Activated gamma-delta T cell treated with anti-CD3 and anti-CD28 coated beads, Interleukin-2, amount 50 U/mL, for 16 hours (primary cell): ENCODE measurements around the gene ICOS.
A peak's percentile ranks its signal among the peaks of the same experiment; 100 is the strongest.
"Not testable (repeated sequence)": the region's sequence is repeated elsewhere in the genome, so short reads cannot be mapped to it uniquely, and the experiment has no call there.

Source experiments
- DNase-seq: peaks from one replicate; pipeline ENCODE4 v3.0.0-alpha.2; 2020; ENCODE audit warnings: low read depth

Gene ICOS

GRCh38 chr2:203918264-203918663 is 18.3 kb upstream of the ICOS start:
- DNase-seq, result no peak

GRCh38 chr2:203918839-203919238 is 17.7 kb upstream of the ICOS start:
- DNase-seq, result no peak

GRCh38 chr2:203925512-203926158 is 10.9 kb upstream of the ICOS start:
- DNase-seq, result no peak

- no peak for DNase-seq
Observed at GRCh38 chr2:203928849-203929248, 7.7 kb upstream of the ICOS start.

- DNase-seq, result not testable (repeated sequence)
Observed at GRCh38 chr2:203931262-203931661, 5.3 kb upstream of the ICOS start.

GRCh38 chr2:203934041-203934492 is 2.5 kb upstream of the ICOS start:
- no peak for DNase-seq

GRCh38 chr2:203934711-203935438 is 1.7 kb upstream of the ICOS start:
- no peak for DNase-seq

GRCh38 chr2:203935568-203935967 is 995 bp upstream of the ICOS start:
- DNase-seq, result no peak

- no peak for DNase-seq
Observed at GRCh38 chr2:203936949-203937348, 386 bp downstream of the ICOS start.

GRCh38 chr2:203937788-203938187 is 1.2 kb downstream of the ICOS start:
- DNase-seq, result no peak

- DNase-seq, result no peak
Observed at GRCh38 chr2:203940039-203940438, 3.5 kb downstream of the ICOS start.

GRCh38 chr2:203943493-203944382 is 7.2 kb downstream of the ICOS start:
- DNase-seq, result not testable (repeated sequence)

GRCh38 chr2:203948733-203949132 is 12.2 kb downstream of the ICOS start:
- DNase-seq, result no peak

GRCh38 chr2:203949228-203949627 is 12.7 kb downstream of the ICOS start:
- DNase-seq, result no peak

- peak; percentile 14 for DNase-seq
Observed at GRCh38 chr2:203951366-203951902, 14.9 kb downstream of the ICOS start.

GRCh38 chr2:203959265-203959664 is 22.7 kb downstream of the ICOS start:
- DNase-seq, result no peak

- DNase-seq, result no peak
Observed at GRCh38 chr2:203959672-203960071, 23.1 kb downstream of the ICOS start.

GRCh38 chr2:203960811-203961210 is 24.2 kb downstream of the ICOS start:
- DNase-seq, result no peak

- not testable (repeated sequence) for DNase-seq
Observed at GRCh38 chr2:203965190-203965589, 28.6 kb downstream of the ICOS start.

- no peak for DNase-seq
Observed at GRCh38 chr2:203971251-203971650, 34.7 kb downstream of the ICOS start.

GRCh38 chr2:203972066-203972465 is 35.5 kb downstream of the ICOS start:
- DNase-seq, result no peak

GRCh38 chr2:203973000-203973399 is 36.4 kb downstream of the ICOS start:
- no peak for DNase-seq
